CD4-positive, alpha-beta T cell treated with Interleukin-1 beta for 1 hour (primary cell): ENCODE data around the gene LMOD1.

Experiments used
- DNase-seq, 2 donors: peaks; one replicate each; pipeline ENCODE4 v3.0.0-alpha.2; 2020 to 2022

LMOD1 gene

DNA sequence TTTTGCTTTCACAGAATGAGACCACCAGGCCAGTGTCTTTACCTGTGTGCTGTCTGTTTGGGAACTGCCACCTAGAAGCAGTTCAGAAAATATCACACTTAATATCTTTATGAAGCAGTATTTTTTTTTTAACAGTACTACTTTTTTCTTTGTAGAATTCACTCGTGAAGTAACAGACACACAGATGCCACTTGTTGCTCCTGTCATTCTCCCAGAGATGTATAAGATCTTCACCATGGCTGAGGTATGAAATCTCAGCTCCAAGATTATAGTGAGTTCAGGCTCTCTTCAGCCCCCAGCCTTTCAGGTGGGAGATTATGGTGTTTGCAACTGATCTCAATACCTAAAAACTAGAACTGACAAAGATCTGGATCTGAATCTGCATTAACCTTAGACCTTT is 94.4 kb downstream of the LMOD1 start:
- no peak for DNase-seq

DNA sequence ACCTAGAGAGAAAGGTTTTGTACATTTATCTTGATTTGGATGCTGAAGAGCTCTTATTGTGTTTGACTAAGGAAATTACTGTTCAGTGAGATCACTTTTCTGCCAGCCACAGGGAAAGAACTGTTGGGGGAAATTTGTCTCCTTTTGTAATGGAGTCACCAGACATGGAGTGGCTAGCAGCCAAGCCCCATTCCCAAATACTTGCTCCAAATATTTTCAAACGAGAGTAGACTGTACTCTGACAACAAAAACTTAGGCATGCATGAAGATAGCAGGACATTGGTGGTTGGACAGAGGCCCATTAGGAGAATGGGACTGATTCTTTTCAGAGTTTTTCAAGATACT is 96.3 kb downstream of the LMOD1 start:
- DNase-seq: no peak

DNA sequence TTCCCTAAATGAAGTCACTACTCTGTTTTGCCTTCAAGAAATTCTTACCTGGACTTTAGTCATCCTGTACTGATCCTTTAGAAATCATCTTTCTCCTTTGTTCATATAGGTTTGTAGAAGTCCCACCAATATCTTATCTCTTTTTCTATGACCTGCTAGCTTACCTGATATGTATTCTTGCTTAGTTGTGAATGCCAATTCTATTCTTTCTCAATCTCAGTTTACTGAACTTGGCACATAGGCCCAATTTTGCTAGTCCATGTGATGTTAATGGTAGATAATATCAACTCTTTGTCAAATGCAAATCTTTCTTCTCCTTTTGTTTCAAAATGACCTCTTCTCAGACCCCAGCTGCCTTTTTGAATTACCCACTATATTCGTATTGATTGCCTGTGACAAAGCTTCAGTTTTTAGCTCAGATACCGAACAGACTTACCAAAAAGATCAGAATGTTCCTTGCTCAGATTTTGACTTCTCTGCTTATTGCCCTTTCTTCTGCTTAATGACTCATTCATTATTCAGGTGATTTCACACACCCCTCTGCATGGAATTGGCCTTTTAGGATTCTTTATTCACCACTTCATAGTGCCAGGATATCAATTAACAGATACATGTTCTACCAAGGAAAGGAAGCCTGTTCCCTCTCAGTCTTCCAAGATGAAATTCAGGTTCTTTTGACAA is 96.8 kb downstream of the LMOD1 start:
- no peak for DNase-seq

DNA sequence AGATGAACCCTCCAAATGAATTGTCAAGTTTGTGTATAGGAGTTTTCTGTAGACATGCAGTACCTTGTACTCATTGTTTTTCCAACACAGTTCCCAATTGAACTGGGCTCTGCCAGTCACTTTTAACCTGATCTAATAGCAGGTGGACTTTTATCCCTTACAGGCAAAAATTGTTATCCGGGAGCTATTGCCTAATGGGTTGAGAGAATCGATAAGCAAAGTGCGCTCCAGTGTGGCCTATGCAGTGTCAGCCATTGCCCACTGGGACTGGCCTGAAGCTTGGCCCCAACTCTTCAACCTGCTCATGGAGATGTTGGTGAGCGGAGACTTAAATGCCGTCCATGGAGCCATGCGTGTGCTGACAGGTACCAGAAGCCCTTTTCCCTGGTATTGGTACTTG is 98.1 kb downstream of the LMOD1 start:
- DNase-seq: no peak

DNA sequence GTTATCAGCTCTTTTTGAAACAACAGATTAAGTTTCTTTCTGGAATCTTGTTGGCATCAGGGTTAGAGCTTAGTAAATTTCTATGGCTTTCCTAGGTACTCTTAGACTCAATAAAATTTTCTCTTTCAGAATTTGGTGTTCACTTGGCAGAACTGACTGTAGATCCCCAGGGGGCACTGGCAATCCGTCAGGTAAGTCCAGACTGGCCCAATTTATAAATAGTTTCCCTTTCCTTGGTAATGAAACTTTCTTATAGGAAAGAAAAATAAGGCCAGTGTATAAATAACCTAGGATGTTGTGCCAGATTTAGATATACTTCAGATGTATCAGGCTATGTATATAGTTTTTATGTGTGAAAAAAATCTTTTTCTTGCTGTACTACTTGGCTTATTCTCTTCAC is 99.2 kb downstream of the LMOD1 start:
- DNase-seq: no peak
